GM20431 (cell line): ENCODE results near the gene RABGEF1.
"Not testable (repeated sequence)": the region's sequence is repeated elsewhere in the genome, so short reads cannot be mapped to it uniquely, and the experiment has no call there.

ENCODE experiments used
- in situ Hi-C: fragments of 300-500 bp; cut with MseI, MboI; formaldehyde crosslinking; loops from one replicate; pipeline ENCODE4 v1.15.0; 2020; ENCODE audit warnings: low sequenced_read_pairs; ENCODE audit not compliant: unreplicated experiment

The RABGEF1 gene

DNA sequence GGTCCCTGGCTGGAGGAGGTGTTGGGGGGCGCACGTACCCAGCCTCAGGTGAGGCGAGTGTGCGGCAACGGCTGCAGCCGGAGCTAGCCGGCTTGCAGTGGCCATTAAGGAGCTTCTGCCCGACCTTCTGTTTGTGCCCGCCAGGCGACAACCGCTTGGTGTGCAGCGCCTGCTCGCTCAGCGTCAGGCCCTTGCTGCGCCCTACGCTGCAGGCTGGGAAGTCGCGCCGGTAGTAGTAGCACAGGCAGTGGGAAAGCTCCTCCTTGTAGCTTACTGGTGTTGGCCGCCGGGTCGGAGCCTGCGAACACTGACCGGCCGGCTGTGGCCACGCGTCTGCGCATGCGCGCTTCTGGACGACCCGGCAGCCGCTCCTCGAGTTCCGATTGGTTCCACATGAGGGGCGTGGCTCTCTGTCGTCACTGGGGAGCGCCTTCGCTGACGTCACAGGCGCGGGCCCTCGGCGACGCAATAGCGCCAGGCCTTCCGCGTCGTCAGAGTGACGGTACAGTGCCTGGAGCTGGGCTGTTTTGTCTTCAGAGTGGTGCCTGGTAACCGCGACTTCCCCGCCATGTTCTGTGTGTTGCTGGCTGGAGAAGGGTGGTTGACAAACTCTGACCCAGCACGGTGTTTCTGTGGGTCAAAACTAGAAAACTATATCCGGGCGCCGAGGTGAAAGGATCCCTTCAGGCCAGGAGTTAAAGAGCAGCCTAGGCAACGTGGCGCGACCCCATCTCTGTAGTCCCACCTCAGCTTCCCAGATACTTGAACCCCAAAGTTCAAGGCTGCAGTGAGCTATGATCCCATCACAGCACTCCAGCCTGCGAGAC is 104.2 kb downstream of the RABGEF1 start:
- in situ Hi-C loops = no loop called here

DNA sequence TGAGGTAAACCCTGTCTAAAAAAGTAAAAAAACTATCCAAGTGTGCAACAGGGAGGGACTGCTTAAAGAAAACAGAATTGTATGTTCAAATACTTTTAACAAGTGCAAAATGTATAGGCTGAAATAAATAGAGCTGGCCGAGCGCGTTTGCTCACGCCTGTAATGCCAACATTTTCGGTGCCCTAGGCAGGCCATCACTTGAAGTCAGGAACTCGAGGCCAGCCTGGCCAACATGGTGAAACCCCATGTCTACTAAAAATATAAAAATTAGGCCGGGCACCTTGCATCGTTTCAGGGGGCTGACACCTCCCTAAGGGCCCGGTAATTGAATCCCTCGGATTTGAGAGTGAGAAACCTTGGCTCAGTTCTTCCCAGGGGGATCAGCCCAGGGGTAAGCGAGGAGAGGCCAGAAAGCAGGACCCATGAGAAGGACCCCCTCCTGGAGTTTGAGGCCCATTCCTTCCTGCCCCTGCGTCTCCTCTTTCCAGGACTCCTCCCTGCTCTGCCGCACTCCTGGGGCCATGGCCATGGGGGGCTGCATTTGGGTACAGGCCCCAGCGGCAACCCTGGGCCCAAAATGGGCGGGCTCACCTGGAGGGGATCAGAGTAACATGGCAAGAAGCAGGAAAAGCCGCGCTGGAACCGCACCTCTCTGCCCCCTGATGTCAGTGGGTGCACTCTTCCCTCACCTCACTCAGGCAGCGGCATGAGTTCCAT is 105.0 kb downstream of the RABGEF1 start:
- in situ Hi-C loops = no loop called here

DNA sequence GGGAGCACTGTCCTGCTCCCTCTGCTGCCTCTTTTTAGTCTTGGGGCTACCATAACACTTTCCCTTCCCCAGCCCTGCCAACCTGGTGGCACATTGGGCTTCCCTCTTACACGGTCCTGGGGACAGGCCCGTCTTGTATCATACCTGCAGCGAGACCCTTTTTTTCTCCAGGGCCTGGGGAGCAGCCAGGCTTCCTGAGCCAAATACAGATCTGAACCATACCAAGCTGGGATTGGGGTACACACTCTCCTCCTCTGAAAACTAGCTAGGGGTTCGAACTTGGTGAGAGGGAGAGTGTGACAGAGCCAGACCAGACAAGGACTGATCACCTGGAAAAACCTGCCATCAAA is 105.5 kb downstream of the RABGEF1 start:
- in situ Hi-C loops = not testable (repeated sequence)

DNA sequence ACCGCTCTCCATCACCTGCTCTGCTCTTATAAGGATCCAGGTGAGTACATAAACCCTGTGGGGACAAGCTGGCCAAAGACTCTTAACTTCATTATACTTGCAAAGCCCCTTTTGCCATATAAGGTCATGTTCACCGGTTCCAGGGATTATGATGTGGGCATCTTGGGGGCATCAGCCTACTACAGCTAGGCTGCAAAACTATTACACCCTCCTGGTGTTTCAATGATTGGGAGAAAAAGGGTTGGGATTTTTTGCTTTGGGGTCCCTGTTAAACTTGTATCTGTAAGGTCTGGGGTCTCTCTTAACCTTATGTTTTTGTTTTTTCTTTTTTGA is 107.0 kb downstream of the RABGEF1 start:
- in situ Hi-C loops = not testable (repeated sequence)

DNA sequence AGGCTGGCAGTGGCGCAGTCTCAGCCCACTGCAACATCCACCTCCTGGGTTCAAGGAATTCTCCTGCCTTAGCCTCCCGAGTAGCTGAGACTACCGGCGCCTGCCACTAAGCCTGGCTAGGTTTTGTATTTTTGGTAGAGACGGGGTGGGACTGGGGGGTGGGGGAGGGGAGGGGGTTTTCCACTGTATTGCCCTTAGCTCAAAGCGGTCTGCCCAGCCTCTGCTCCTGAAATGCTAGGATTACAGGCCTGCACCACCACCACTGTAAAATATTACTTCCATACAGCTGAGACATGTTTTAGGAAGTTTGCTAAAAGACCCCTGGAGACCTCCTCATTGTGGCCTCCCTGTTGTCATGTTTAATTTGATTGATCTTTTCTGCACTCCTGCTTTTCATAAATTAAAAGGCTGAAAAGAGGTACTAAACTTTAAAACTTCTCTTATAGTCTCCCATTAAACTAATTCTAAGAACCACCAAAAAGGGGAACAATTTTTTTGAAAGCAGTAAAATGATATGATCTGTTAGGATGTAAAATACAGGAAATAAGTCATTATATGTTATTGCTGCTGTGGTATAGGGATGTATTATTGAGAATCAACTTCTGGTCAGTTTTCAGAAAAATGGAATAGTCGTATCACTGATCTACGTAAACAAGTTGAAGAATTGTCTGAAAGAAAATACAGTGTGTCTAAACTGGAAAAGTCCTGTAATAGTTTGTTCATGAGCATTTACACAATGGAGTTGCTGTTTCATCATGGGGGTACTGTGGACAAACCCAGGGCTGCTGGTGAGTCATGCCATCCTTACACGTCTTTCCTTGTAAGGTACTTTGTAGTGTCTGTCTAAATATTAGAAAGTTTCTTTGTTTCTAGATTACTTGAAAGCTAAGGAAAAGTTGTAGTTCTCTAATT is 107.6 kb downstream of the RABGEF1 start:
- in situ Hi-C loops = no loop called here

DNA sequence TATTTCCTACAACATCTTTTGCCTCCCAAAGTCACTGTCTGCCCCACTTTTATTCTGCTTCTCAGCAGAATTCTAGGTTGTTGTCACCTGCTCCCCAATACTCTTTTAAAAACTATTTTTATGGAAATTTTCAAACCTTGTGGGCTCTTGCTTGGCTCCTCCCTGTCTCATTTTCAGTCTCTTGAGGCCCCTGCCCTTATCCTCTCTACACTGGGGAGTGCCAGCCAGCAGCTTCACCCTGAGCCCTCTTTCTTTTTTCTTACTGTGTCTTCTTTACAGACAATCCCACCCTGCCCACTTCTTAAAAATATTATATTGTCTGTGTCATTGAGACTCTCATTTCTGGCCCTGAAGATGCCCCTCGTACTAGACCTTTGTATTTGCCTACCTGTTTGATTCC is 118.8 kb downstream of the RABGEF1 start:
- in situ Hi-C loops = no loop called here

DNA sequence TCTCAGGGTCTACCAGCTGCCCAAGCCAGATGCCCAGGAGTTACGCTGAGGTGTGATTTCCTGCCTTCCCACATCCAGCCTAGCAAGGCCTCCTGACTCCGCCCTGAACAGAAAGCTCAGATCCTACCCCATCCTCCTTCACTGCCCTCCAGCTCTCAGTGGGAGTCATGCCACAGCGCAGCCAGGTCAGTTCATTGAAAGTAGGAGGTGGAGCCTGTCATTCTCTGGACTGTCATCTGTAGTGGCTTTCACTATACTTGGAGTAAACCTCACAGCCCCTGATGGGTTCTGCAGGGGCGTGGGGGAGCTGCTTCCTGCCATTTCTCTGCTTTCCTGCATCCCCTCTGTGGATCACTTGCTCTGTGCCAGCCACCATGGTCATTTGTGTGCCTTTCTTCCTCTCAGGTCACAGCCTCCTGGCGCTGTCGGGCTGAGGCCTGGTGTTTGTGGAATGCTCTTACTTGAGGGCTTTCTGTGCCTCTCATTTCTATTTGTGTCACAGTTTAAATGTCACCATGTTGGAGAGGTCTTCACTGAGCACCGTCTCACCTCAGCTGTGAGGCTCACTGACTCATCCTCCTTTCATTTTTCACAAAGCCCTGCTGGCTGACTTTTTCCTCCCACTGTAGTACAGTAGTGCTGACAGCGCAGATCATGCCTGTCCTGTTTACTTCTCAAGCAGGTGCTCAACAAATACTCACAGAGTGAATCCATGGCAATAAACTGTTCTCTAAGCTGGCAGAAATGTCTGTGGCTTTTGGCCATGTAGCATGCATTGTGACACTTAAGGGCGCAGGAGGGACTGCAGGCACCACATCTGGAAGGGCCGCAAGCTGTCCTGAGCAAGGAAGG is 119.5 kb downstream of the RABGEF1 start:
- in situ Hi-C loops = no loop called here

DNA sequence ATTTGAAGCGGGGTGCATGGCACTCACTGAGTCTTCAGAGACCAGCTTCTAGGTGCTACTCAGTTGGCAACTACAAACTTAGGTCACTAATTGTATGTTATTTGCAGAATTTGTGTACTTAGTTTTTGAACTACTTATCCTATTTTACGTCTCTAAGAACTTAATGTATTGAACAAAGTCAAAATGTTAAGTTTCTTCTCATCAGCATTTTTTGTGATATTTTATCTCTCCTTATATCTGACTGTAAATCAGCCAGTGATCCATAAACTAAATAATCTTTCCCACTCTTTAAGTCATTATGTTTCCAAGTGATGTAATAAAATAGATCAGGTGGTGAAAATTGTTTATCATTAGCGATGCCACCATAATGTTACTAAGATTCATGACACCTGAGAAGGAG is 120.2 kb downstream of the RABGEF1 start:
- in situ Hi-C loops = no loop called here
